Liver (tissue), 3 donors: ENCODE results near the gene BEX3.

Experiments
- EGR1 ChIP-seq, 2 donors: IDR thresholded peaks; 2 replicates each; pipeline ENCODE4 v1.6.1; 2016 to 2018; ENCODE audit warnings: antibody characterized with exemption in 2 of 2, low read depth in 2 of 2
- FOXA1 ChIP-seq: IDR thresholded peaks from 2 replicates; pipeline ENCODE4 v1.6.1; 2016; ENCODE audit warnings: antibody characterized with exemption
- GABPA ChIP-seq, 2 donors: IDR thresholded peaks in 1 of 2; conservative IDR thresholded peaks in 1 of 2; 2 replicates each; pipeline ENCODE4 v1.6.1; 2016; ENCODE audit warnings: antibody characterized with exemption in 2 of 2, mild to moderate bottlenecking in 1 of 2, moderate library complexity in 1 of 2
- JUND ChIP-seq, 2 donors: IDR thresholded peaks; 2 replicates each; pipeline ENCODE4 v1.6.1; 2016; ENCODE audit warnings: antibody characterized with exemption in 2 of 2
- MAX ChIP-seq: IDR thresholded peaks from 2 replicates; pipeline ENCODE4 v1.6.1; 2016; ENCODE audit warnings: antibody characterized with exemption
- RAD21 ChIP-seq, 2 donors: IDR thresholded peaks; 2 replicates each; pipeline ENCODE4 v1.6.1; 2016; ENCODE audit warnings: antibody characterized with exemption in 2 of 2, mild to moderate bottlenecking in 2 of 2
- RXRA ChIP-seq, 2 donors: IDR thresholded peaks; 2 replicates each; pipeline ENCODE4 v1.6.1; 2017 to 2018; ENCODE audit warnings: antibody characterized with exemption in 2 of 2, mild to moderate bottlenecking in 1 of 2
- SP1 ChIP-seq: IDR thresholded peaks from 2 replicates; pipeline ENCODE4 v1.6.1; 2018; ENCODE audit warnings: antibody characterized with exemption, mild to moderate bottlenecking
- TAF1 ChIP-seq: conservative IDR thresholded peaks from 2 replicates; pipeline ENCODE4 v1.6.1; 2016; ENCODE audit warnings: antibody characterized with exemption, mild to moderate bottlenecking
- YY1 ChIP-seq: IDR thresholded peaks from 2 replicates; pipeline ENCODE4 v1.6.1; 2016; ENCODE audit warnings: antibody characterized with exemption, mild to moderate bottlenecking
- TF ChIP-seq, protein P1 (sequence below): fragments of 150-350 bp; IDR thresholded peaks from 2 replicates; pipeline ENCODE4 v1.5.1; 2017; ENCODE audit warnings: improper control_type of control experiment, low read depth, low read length; ENCODE audit not compliant: missing input control
- TF ChIP-seq, protein P2 (sequence below): IDR thresholded peaks from 2 replicates; pipeline ENCODE4 v1.6.1; 2016; ENCODE audit warnings: antibody characterized with exemption, mild to moderate bottlenecking
- TF ChIP-seq, protein P3 (sequence below): IDR thresholded peaks from 2 replicates; pipeline ENCODE4 v1.6.1; 2016; ENCODE audit warnings: antibody characterized with exemption
- donor health status: healthy.
- donor health status: healthy.

DNA sequence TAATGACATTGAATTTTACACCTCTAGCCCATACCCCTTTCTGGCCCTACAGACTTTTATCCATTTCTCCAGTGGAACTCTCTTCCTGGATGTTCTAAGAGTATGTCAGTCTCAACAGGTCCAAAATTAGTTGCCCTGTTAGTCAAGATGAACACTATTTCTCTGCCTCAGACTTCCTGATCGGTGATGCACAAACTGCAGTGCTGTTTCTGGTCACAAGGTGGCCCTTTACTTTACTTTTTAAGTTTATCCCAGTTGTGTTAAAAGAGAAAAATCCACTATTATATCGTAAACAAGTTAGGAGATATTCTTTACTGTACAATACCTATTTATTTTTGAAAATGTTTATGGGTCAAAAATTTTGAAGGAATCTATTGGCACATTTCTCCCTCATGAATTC is 33.2 kb upstream of the BEX3 start:
- TF ChIP-seq, protein P1, sequence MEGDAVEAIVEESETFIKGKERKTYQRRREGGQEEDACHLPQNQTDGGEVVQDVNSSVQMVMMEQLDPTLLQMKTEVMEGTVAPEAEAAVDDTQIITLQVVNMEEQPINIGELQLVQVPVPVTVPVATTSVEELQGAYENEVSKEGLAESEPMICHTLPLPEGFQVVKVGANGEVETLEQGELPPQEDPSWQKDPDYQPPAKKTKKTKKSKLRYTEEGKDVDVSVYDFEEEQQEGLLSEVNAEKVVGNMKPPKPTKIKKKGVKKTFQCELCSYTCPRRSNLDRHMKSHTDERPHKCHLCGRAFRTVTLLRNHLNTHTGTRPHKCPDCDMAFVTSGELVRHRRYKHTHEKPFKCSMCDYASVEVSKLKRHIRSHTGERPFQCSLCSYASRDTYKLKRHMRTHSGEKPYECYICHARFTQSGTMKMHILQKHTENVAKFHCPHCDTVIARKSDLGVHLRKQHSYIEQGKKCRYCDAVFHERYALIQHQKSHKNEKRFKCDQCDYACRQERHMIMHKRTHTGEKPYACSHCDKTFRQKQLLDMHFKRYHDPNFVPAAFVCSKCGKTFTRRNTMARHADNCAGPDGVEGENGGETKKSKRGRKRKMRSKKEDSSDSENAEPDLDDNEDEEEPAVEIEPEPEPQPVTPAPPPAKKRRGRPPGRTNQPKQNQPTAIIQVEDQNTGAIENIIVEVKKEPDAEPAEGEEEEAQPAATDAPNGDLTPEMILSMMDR, result peak; percentile 69
- TF ChIP-seq SP1 (no peak), RXRA (IDR thresholded peaks at IDR 0.05) (no peak), FOXA1 (no peak), MAX (no peak), GABPA (IDR thresholded peaks at IDR 0.05 in 1 of 2, conservative IDR thresholded peaks at IDR 0.05 in 1 of 2) (no peak), TAF1 (no peak), JUND (IDR thresholded peaks at IDR 0.05) (no peak), YY1 (no peak), EGR1 (IDR thresholded peaks at IDR 0.05; ENCODE audit: low read depth in 2 of 2) (no peak), RAD21 (IDR thresholded peaks at IDR 0.05) (peak; percentile 68 to 78)
- TF ChIP-seq, protein P2, sequence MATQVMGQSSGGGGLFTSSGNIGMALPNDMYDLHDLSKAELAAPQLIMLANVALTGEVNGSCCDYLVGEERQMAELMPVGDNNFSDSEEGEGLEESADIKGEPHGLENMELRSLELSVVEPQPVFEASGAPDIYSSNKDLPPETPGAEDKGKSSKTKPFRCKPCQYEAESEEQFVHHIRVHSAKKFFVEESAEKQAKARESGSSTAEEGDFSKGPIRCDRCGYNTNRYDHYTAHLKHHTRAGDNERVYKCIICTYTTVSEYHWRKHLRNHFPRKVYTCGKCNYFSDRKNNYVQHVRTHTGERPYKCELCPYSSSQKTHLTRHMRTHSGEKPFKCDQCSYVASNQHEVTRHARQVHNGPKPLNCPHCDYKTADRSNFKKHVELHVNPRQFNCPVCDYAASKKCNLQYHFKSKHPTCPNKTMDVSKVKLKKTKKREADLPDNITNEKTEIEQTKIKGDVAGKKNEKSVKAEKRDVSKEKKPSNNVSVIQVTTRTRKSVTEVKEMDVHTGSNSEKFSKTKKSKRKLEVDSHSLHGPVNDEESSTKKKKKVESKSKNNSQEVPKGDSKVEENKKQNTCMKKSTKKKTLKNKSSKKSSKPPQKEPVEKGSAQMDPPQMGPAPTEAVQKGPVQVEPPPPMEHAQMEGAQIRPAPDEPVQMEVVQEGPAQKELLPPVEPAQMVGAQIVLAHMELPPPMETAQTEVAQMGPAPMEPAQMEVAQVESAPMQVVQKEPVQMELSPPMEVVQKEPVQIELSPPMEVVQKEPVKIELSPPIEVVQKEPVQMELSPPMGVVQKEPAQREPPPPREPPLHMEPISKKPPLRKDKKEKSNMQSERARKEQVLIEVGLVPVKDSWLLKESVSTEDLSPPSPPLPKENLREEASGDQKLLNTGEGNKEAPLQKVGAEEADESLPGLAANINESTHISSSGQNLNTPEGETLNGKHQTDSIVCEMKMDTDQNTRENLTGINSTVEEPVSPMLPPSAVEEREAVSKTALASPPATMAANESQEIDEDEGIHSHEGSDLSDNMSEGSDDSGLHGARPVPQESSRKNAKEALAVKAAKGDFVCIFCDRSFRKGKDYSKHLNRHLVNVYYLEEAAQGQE, result no peak
- TF ChIP-seq, protein P3, sequence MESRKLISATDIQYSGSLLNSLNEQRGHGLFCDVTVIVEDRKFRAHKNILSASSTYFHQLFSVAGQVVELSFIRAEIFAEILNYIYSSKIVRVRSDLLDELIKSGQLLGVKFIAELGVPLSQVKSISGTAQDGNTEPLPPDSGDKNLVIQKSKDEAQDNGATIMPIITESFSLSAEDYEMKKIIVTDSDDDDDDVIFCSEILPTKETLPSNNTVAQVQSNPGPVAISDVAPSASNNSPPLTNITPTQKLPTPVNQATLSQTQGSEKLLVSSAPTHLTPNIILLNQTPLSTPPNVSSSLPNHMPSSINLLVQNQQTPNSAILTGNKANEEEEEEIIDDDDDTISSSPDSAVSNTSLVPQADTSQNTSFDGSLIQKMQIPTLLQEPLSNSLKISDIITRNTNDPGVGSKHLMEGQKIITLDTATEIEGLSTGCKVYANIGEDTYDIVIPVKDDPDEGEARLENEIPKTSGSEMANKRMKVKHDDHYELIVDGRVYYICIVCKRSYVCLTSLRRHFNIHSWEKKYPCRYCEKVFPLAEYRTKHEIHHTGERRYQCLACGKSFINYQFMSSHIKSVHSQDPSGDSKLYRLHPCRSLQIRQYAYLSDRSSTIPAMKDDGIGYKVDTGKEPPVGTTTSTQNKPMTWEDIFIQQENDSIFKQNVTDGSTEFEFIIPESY, result no peak
